Activated naive CD4-positive, alpha-beta T cell treated with anti-CD3 and anti-CD28 coated beads, Interleukin-2, amount 10 ng/mL, durations not matched to agents 7 days and 5 days (primary cell): ENCODE results near the gene CEP120.

Experiments used
- CTCF ChIA-PET: fragments of 350-600 bp; sonication (Branson Sonifier 250); formaldehyde crosslinking; loops from one replicate; lab custom pipeline; 2021; ENCODE audit warnings: antibody characterized with exemption; lab: Charles Lee
- DNase-seq: peaks from one replicate; pipeline ENCODE4 v3.0.0-alpha.2; 2020
- H3K27ac Mint-ChIP-seq: one replicate; pipeline ENCODE4 v1.8.0; 2021; ENCODE audit warnings: mild to moderate bottlenecking, moderate library complexity, mixed read lengths
- H3K27me3 Mint-ChIP-seq: one replicate; pipeline ENCODE4 v1.8.0; 2021; ENCODE audit warnings: mild to moderate bottlenecking, mixed read lengths
- H3K36me3 Mint-ChIP-seq: one replicate; pipeline ENCODE4 v1.8.0; 2021; ENCODE audit warnings: mixed read lengths
- H3K4me1 Mint-ChIP-seq: one replicate; pipeline ENCODE4 v1.8.0; 2021; ENCODE audit warnings: mixed read lengths
- H3K4me3 Mint-ChIP-seq: one replicate; pipeline ENCODE4 v1.8.0; 2021; ENCODE audit warnings: mild to moderate bottlenecking, moderate library complexity, mixed read lengths
- H3K9me3 Mint-ChIP-seq: one replicate; pipeline ENCODE4 v1.8.0; 2021; ENCODE audit warnings: mixed read lengths

The CEP120 gene

GRCh38 chr5:123391009-123391408, 32.2 kb downstream of the CEP120 start:
- H3K4me1 Mint-ChIP-seq, result no peaks in the 10 kb centered on the region
- DNase-seq, result no peak
- no peaks in the 10 kb centered on the region for H3K9me3 Mint-ChIP-seq
- H3K27me3 Mint-ChIP-seq, result no peaks in the 10 kb centered on the region
- peaks cover 29% of the 10 kb centered on the region for H3K36me3 Mint-ChIP-seq
- H3K27ac Mint-ChIP-seq, result no peak overlapping the region
- CTCF ChIA-PET, result no interaction called here
- no peak overlapping the region for H3K4me3 Mint-ChIP-seq

GRCh38 chr5:123389794-123390193, 33.4 kb downstream of the CEP120 start:
- H3K9me3 Mint-ChIP-seq, result no peaks in the 10 kb centered on the region
- H3K27me3 Mint-ChIP-seq, result no peaks in the 10 kb centered on the region
- no peak overlapping the region for H3K27ac Mint-ChIP-seq
- H3K4me1 Mint-ChIP-seq, result no peaks in the 10 kb centered on the region
- no peak for DNase-seq
- CTCF ChIA-PET, result no interaction called here
- no peak overlapping the region for H3K4me3 Mint-ChIP-seq
- peaks cover 31% of the 10 kb centered on the region for H3K36me3 Mint-ChIP-seq

- Mint-ChIP-seq H3K9me3 (no peaks in the 10 kb centered on the region), H3K4me1 (no peaks in the 10 kb centered on the region), H3K27me3 (no peaks in the 10 kb centered on the region), H3K36me3 (peaks cover 31% of the 10 kb centered on the region), H3K4me3 (no peak overlapping the region), H3K27ac (no peak overlapping the region)
- no peak for DNase-seq
- CTCF ChIA-PET, result no interaction called here
Measured at GRCh38 chr5:123387313-123387712, 35.9 kb downstream of the CEP120 start.

GRCh38 chr5:123382252-123382651, 41.0 kb downstream of the CEP120 start:
- Mint-ChIP-seq H3K4me3 (no peak overlapping the region), H3K27ac (no peak overlapping the region), H3K9me3 (no peaks in the 10 kb centered on the region), H3K4me1 (no peaks in the 10 kb centered on the region), H3K27me3 (no peaks in the 10 kb centered on the region), H3K36me3 (peaks cover 38% of the 10 kb centered on the region)
- CTCF ChIA-PET, result no interaction called here
- DNase-seq, result no peak

- DNase-seq, result no peak
- Mint-ChIP-seq H3K27me3 (no peaks in the 10 kb centered on the region), H3K27ac (no peak overlapping the region), H3K36me3 (peaks cover 45% of the 10 kb centered on the region), H3K4me1 (no peaks in the 10 kb centered on the region), H3K4me3 (no peak overlapping the region), H3K9me3 (no peaks in the 10 kb centered on the region)
- CTCF ChIA-PET, result interaction anchor here (0.9 to 1.6 kb wide), 6 partner anchors 21 to 240 kb away, joined by 3 to 5 read pairs (median 4); partner anchors contain the start of gene CEP120
Measured at GRCh38 chr5:123371575-123372179, 51.5 kb downstream of the CEP120 start.

- CTCF ChIA-PET, result no interaction called here
Measured at GRCh38 chr5:123369371-123369968, 53.7 kb downstream of the CEP120 start.

GRCh38 chr5:123367739-123368138, 55.5 kb downstream of the CEP120 start:
- CTCF ChIA-PET, result interaction anchor here (1.0 to 1.2 kb wide), 2 partner anchors 8 to 96 kb away, joined by 3 read pairs; no protein-coding TSS in a partner anchor
- peaks cover 26% of the 10 kb centered on the region for H3K36me3 Mint-ChIP-seq
- H3K27me3 Mint-ChIP-seq, result no peaks in the 10 kb centered on the region
- no peak overlapping the region for H3K27ac Mint-ChIP-seq
- no peaks in the 10 kb centered on the region for H3K9me3 Mint-ChIP-seq
- no peak for DNase-seq
- H3K4me3 Mint-ChIP-seq, result no peak overlapping the region
- no peaks in the 10 kb centered on the region for H3K4me1 Mint-ChIP-seq

More at GRCh38 chr5:123369371-123369968, 53.7 kb downstream of the CEP120 start:
- Mint-ChIP-seq H3K27me3 (no peaks in the 10 kb centered on the region), H3K36me3 (peaks cover 31% of the 10 kb centered on the region), H3K27ac (no peak overlapping the region), H3K9me3 (no peaks in the 10 kb centered on the region), H3K4me1 (no peaks in the 10 kb centered on the region), H3K4me3 (no peak overlapping the region)
- no peak for DNase-seq

GRCh38 chr5:123365156-123365555, 58.0 kb downstream of the CEP120 start:
- CTCF ChIA-PET, result no interaction called here
- peaks cover 28% of the 10 kb centered on the region for H3K36me3 Mint-ChIP-seq

GRCh38 chr5:123364441-123365155, 58.6 kb downstream of the CEP120 start:
- CTCF ChIA-PET, result no interaction called here
- Mint-ChIP-seq H3K27ac (no peak overlapping the region), H3K4me1 (no peaks in the 10 kb centered on the region), H3K36me3 (peaks cover 30% of the 10 kb centered on the region), H3K9me3 (no peaks in the 10 kb centered on the region), H3K4me3 (no peak overlapping the region), H3K27me3 (no peaks in the 10 kb centered on the region)
- DNase-seq, result no peak

More at GRCh38 chr5:123365156-123365555, 58.0 kb downstream of the CEP120 start:
- H3K4me1 Mint-ChIP-seq, result no peaks in the 10 kb centered on the region
- H3K4me3 Mint-ChIP-seq, result no peak overlapping the region
- no peak overlapping the region for H3K27ac Mint-ChIP-seq
- H3K27me3 Mint-ChIP-seq, result no peaks in the 10 kb centered on the region
- no peak for DNase-seq
- H3K9me3 Mint-ChIP-seq, result no peaks in the 10 kb centered on the region

- Mint-ChIP-seq H3K4me3 (no peak overlapping the region), H3K36me3 (peaks cover 51% of the 10 kb centered on the region), H3K27me3 (no peaks in the 10 kb centered on the region), H3K4me1 (no peaks in the 10 kb centered on the region), H3K27ac (no peak overlapping the region), H3K9me3 (no peaks in the 10 kb centered on the region)
- no peak for DNase-seq
- CTCF ChIA-PET, result no interaction called here
Measured at GRCh38 chr5:123360910-123361309, 62.3 kb downstream of the CEP120 start.

GRCh38 chr5:123360201-123360571, 63.0 kb downstream of the CEP120 start:
- H3K9me3 Mint-ChIP-seq, result peaks cover 2% of the 10 kb centered on the region
- H3K36me3 Mint-ChIP-seq, result peaks cover 51% of the 10 kb centered on the region
- CTCF ChIA-PET, result no interaction called here
- H3K27me3 Mint-ChIP-seq, result no peaks in the 10 kb centered on the region
- no peaks in the 10 kb centered on the region for H3K4me1 Mint-ChIP-seq
- H3K27ac Mint-ChIP-seq, result no peak overlapping the region
- DNase-seq, result no peak
- H3K4me3 Mint-ChIP-seq, result no peak overlapping the region

- Mint-ChIP-seq H3K4me1 (no peaks in the 10 kb centered on the region), H3K27me3 (no peaks in the 10 kb centered on the region), H3K4me3 (no peak overlapping the region), H3K36me3 (peaks cover 52% of the 10 kb centered on the region), H3K9me3 (peaks cover 2% of the 10 kb centered on the region), H3K27ac (no peak overlapping the region)
- CTCF ChIA-PET, result no interaction called here
- DNase-seq, result no peak
Measured at GRCh38 chr5:123359454-123360200, 63.6 kb downstream of the CEP120 start.

- H3K4me3 Mint-ChIP-seq, result no peak overlapping the region
- no peak for DNase-seq
- H3K27me3 Mint-ChIP-seq, result no peaks in the 10 kb centered on the region
- H3K9me3 Mint-ChIP-seq, result peaks cover 2% of the 10 kb centered on the region
- CTCF ChIA-PET, result no interaction called here
- no peaks in the 10 kb centered on the region for H3K4me1 Mint-ChIP-seq
- H3K36me3 Mint-ChIP-seq, result peaks cover 52% of the 10 kb centered on the region
- H3K27ac Mint-ChIP-seq, result no peak overlapping the region
Measured at GRCh38 chr5:123358751-123359150, 64.5 kb downstream of the CEP120 start.

GRCh38 chr5:123358304-123358703, 64.9 kb downstream of the CEP120 start:
- Mint-ChIP-seq H3K4me3 (no peak overlapping the region), H3K4me1 (no peaks in the 10 kb centered on the region), H3K9me3 (peaks cover 2% of the 10 kb centered on the region), H3K27me3 (no peaks in the 10 kb centered on the region), H3K36me3 (peaks cover 55% of the 10 kb centered on the region), H3K27ac (no peak overlapping the region)
- CTCF ChIA-PET, result no interaction called here
- DNase-seq, result no peak
